Ishikawa (cell line): Measurements from ENCODE around the gene SRRM2.

Source experiments
- CEBPB ChIP-seq: IDR thresholded peaks from 2 replicates; pipeline ENCODE4 v1.6.1; 2012
- EGR1 ChIP-seq: IDR thresholded peaks from 2 replicates; pipeline ENCODE4 v1.6.1; 2012
- EP300 ChIP-seq: IDR thresholded peaks from 2 replicates; pipeline ENCODE4 v1.6.1; 2012; ENCODE audit warnings: borderline replicate concordance
- FOXM1 ChIP-seq: IDR thresholded peaks from 2 replicates; pipeline ENCODE4 v1.6.1; 2012; ENCODE audit warnings: low read depth, borderline replicate concordance
- NFIC ChIP-seq: IDR thresholded peaks from 2 replicates; pipeline ENCODE4 v1.6.1; 2012
- RAD21 ChIP-seq: IDR thresholded peaks from 2 replicates; pipeline ENCODE4 v1.6.1; 2012; ENCODE audit warnings: low read depth
- TAF1 ChIP-seq: IDR thresholded peaks from 2 replicates; pipeline ENCODE4 v1.6.1; 2012; ENCODE audit warnings: low read depth, mild to moderate bottlenecking
- TCF12 ChIP-seq: IDR thresholded peaks from 2 replicates; pipeline ENCODE4 v1.6.1; 2012; ENCODE audit warnings: low read depth
- TEAD4 ChIP-seq: IDR thresholded peaks from 2 replicates; pipeline ENCODE4 v1.6.1; 2012
- YY1 ChIP-seq: IDR thresholded peaks from 2 replicates; pipeline ENCODE4 v1.6.1; 2012; ENCODE audit warnings: low read depth
- ZBTB7A ChIP-seq: IDR thresholded peaks from 2 replicates; pipeline ENCODE4 v1.6.1; 2012; ENCODE audit warnings: low read depth
- TF ChIP-seq, protein P1 (sequence below): IDR thresholded peaks from 2 replicates; pipeline ENCODE4 v1.6.1; 2012; ENCODE audit warnings: low read depth, mild to moderate bottlenecking
- TF ChIP-seq, protein P2 (sequence below): IDR thresholded peaks from 2 replicates; pipeline ENCODE4 v1.6.1; 2012
- TF ChIP-seq, protein P3 (sequence below): IDR thresholded peaks from 2 replicates; pipeline ENCODE4 v1.6.1; 2012

Gene SRRM2

DNA sequence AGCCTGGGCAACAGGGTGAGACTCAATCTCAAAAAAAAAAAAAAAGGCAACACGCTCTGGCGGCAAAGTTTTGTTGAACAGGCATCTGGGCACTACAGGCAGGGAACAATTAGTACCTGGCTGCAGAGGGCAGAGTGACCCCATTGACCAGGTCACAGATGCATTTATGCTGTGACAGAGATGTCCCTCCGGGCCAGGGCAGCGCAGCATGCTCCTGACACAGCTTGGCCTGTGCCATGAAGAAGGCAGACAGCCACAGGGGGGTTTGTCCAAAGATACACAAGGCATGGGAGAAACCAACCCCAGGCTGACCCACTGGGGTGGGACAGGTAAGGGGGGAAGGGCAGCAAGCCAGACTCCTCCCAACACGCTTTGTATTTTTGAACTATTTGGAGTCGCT is 7.7 kb upstream of the SRRM2 start:
- TF ChIP-seq, protein P1, sequence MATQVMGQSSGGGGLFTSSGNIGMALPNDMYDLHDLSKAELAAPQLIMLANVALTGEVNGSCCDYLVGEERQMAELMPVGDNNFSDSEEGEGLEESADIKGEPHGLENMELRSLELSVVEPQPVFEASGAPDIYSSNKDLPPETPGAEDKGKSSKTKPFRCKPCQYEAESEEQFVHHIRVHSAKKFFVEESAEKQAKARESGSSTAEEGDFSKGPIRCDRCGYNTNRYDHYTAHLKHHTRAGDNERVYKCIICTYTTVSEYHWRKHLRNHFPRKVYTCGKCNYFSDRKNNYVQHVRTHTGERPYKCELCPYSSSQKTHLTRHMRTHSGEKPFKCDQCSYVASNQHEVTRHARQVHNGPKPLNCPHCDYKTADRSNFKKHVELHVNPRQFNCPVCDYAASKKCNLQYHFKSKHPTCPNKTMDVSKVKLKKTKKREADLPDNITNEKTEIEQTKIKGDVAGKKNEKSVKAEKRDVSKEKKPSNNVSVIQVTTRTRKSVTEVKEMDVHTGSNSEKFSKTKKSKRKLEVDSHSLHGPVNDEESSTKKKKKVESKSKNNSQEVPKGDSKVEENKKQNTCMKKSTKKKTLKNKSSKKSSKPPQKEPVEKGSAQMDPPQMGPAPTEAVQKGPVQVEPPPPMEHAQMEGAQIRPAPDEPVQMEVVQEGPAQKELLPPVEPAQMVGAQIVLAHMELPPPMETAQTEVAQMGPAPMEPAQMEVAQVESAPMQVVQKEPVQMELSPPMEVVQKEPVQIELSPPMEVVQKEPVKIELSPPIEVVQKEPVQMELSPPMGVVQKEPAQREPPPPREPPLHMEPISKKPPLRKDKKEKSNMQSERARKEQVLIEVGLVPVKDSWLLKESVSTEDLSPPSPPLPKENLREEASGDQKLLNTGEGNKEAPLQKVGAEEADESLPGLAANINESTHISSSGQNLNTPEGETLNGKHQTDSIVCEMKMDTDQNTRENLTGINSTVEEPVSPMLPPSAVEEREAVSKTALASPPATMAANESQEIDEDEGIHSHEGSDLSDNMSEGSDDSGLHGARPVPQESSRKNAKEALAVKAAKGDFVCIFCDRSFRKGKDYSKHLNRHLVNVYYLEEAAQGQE = no peak
- TF ChIP-seq NFIC (no peak), TAF1 (no peak), EGR1 (no peak), TEAD4 (no peak), TCF12 (no peak)
- TF ChIP-seq, protein P2, sequence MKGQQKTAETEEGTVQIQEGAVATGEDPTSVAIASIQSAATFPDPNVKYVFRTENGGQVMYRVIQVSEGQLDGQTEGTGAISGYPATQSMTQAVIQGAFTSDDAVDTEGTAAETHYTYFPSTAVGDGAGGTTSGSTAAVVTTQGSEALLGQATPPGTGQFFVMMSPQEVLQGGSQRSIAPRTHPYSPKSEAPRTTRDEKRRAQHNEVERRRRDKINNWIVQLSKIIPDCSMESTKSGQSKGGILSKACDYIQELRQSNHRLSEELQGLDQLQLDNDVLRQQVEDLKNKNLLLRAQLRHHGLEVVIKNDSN = no peak

DNA sequence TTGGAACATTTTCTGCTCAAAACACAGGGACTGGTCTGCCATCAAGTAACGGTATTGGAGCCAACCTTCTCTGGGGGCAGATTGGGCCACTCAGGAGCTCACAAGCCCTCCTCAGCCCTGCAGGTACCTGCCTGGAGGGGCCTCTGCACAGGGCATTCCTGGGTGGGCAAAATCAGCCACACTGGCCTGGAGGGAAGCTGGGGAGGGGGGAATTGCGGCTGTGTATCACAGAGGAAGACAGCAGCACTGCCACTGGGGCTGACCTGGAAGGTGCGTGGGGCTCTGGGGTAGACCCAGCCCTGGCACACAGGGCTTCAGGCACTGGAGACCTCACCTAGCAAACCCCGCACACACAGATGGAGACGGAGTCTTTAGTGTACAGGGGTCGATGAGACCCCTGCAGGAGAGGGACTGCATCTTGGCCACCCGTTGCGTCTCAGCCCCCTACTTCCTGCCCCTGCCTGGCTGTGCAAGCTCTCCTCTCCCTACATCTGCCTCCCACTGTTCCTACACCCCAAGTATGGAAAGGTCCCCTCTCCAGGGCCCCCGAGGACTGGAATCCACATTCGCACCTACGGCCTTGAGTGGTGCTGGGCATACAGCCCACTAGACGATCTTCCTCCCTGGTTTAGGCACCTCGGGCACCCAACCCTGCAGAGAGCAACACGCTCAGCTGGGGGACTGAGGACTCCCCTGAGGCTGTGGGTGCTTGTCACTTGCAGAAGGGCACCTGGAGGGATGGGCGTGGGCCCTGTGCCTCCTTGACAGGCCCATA is 7.1 kb upstream of the SRRM2 start:
- TF ChIP-seq NFIC (no peak), TEAD4 (no peak)
- TF ChIP-seq, protein P1 = no peak
- TF ChIP-seq, protein P3, sequence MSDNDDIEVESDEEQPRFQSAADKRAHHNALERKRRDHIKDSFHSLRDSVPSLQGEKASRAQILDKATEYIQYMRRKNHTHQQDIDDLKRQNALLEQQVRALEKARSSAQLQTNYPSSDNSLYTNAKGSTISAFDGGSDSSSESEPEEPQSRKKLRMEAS = no peak

DNA sequence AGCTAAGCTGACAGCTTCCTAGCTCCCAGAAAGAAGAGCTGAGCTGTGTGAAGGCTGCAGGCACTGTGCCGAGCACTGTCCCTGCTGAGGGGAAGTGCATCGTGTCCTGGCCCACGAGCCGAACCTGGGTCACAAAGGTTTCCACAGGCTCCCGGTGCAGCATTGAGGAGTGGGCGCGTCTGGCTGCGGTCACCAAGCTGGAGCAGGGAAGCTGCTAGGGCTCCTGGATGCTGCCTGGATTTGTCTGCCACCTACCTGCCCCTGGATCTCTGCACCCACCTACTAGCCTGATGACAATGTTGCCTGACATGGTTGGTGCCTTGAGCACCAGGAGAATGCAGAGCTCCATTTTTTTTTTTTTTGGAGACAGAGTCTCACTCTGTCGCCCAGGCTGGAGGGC is 6.5 kb upstream of the SRRM2 start:
- TF ChIP-seq FOXM1 (no peak), EGR1 (no peak), YY1 (no peak), ZBTB7A (no peak), RAD21 (no peak)
- TF ChIP-seq, protein P2 = no peak

DNA sequence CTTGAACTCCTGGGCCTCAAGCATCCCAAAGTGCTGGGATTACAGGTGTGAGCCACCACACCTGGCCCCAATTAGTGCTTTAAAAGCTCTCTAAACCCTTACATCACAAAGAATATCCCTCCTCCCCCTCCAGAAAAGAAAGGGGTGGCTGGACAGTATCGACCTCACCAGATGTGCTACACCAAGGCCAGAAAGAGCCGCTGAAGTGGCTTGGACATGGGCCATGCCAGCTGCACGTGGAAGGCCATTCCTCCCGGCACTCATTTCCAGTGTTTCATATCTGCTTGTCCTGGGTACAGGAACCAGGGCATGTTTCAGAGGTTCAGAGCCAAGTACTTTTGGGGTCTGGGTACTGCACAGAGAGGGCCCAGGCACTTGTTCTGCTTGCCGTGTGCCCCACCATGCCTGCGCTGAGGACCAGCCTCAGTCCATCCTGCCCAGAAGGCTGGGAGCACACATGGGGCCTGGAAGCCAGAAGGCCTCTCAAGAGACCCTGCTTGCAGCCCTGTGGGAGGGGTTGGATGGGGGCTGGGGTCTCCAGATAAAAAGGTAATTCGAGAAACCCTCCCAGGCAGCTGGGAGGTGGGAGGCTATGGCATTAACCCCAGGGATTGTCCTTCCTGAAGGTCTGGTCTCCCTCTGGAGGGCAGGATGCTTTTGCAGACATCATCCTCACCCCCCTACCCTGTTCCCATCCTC is 3.5 kb upstream of the SRRM2 start:
- TF ChIP-seq FOXM1 = no peak
- TF ChIP-seq, protein P2 = no peak
- TF ChIP-seq ZBTB7A = no peak
- TF ChIP-seq TEAD4 = no peak
- no peak for TF ChIP-seq RAD21
- no peak for TF ChIP-seq CEBPB

DNA sequence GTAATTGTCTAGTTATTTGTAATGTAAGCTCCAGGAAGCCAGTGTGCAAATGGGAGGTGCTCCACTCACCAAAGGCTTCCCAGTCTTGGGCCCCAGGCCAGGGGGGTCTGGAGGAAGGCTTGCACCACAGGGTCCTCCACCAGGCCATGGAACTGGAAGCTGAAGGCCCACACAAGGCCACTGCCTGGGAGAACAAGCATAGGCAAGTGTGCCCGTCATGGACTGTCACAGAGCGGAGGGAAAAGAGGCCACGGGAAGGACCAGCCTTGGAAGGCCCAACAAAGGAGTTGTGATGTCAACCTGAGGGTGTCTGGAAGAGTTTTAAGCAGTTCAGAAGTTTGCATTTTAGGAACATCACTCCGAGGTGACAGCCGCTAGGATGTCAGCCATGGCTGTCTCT is 3.0 kb upstream of the SRRM2 start:
- no peak for TF ChIP-seq EP300
- TF ChIP-seq, protein P1 = no peak
- no peak for TF ChIP-seq RAD21
- TF ChIP-seq, protein P2 = no peak
- TF ChIP-seq FOXM1 = no peak
- TF ChIP-seq TEAD4 = no peak
- no peak for TF ChIP-seq TAF1
- TF ChIP-seq EGR1 = no peak
- no peak for TF ChIP-seq YY1
